Effector memory CD4-positive, alpha-beta T cell (primary cell): ENCODE results near the gene CD200.

Source experiments
- DNase-seq, 3 donors: peaks; one replicate each; pipeline ENCODE4 v3.0.0-alpha.2; 2020
- H3K27ac ChIP-seq: 2 replicates; pipeline ENCODE4 v1.7.0; 2013; ENCODE audit warnings: mild to moderate bottlenecking, low read length, moderate library complexity; ENCODE audit not compliant: insufficient read depth, poor library complexity, severe bottlenecking
- H3K27me3 ChIP-seq: replicated peaks from 2 replicates; pipeline ENCODE4 v1.7.0; 2013; ENCODE audit warnings: mild to moderate bottlenecking, low read length; ENCODE audit not compliant: insufficient read depth, control insufficient read depth, poor library complexity, severe bottlenecking
- H3K36me3 ChIP-seq: 2 replicates; pipeline ENCODE4 v1.7.0; 2013; ENCODE audit warnings: mild to moderate bottlenecking, low read length, moderate library complexity; ENCODE audit not compliant: control insufficient read depth, insufficient read depth
- H3K4me1 ChIP-seq: 2 replicates; pipeline ENCODE4 v1.7.0; 2013; ENCODE audit warnings: low read length, mild to moderate bottlenecking; ENCODE audit not compliant: control insufficient read depth, insufficient read depth, poor library complexity, severe bottlenecking
- H3K4me3 ChIP-seq: 2 replicates; pipeline ENCODE4 v1.7.0; 2013; ENCODE audit warnings: low read length, low read depth, mild to moderate bottlenecking; ENCODE audit not compliant: insufficient read depth, poor library complexity, severe bottlenecking
- H3K9me3 ChIP-seq: 2 replicates; pipeline ENCODE4 v1.7.0; 2013; ENCODE audit warnings: mild to moderate bottlenecking, low read length, moderate library complexity; ENCODE audit not compliant: control insufficient read depth

The CD200 gene

GRCh38 chr3:112346491-112347122 is 13.7 kb downstream of the CD200 start:
- H3K27me3 ChIP-seq = no peaks in the 10 kb centered on the region
- DNase-seq = no peak
- H3K27ac ChIP-seq = no peak overlapping the region
- no peaks in the 10 kb centered on the region for H3K9me3 ChIP-seq
- H3K36me3 ChIP-seq = no peaks in the 10 kb centered on the region
- H3K4me3 ChIP-seq = no peak overlapping the region
- H3K4me1 ChIP-seq = no peaks in the 10 kb centered on the region

- no peaks in the 10 kb centered on the region for H3K4me1 ChIP-seq
- DNase-seq = no peak
These were observed 16.0 kb downstream of the CD200 start for GRCh38 chr3:112348943-112349342.

DNA sequence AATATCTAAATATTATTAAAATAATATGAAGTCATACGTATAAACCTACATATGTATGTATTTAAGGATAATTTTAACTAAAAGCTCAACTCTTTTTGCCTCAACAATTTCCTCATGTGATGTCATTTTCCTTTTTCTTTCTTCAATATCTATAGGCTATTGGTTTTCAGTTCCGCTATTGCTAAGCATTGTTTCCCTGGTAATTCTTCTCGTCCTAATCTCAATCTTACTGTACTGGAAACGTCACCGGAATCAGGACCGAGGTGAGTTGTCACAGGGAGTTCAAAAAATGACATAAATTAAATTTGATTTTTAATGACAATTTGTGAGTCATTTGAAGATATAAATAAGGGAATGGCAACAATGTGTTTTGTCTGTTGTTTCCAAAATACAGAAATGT is 16.6 kb downstream of the CD200 start:
- Histone ChIP-seq H3K4me3 (no peak overlapping the region), H3K4me1 (no peaks in the 10 kb centered on the region), H3K36me3 (no peaks in the 10 kb centered on the region), H3K27me3 (no peaks in the 10 kb centered on the region), H3K9me3 (no peaks in the 10 kb centered on the region), H3K27ac (no peak overlapping the region)
- no peak for DNase-seq

More at GRCh38 chr3:112348943-112349342, 16.0 kb downstream of the CD200 start:
- Histone ChIP-seq H3K27ac (no peak overlapping the region), H3K36me3 (no peaks in the 10 kb centered on the region), H3K4me3 (no peak overlapping the region), H3K27me3 (no peaks in the 10 kb centered on the region), H3K9me3 (no peaks in the 10 kb centered on the region)

GRCh38 chr3:112350018-112350810 is 17.3 kb downstream of the CD200 start:
- DNase-seq = no peak
- H3K36me3 ChIP-seq = no peaks in the 10 kb centered on the region
- H3K27ac ChIP-seq = no peak overlapping the region

DNA sequence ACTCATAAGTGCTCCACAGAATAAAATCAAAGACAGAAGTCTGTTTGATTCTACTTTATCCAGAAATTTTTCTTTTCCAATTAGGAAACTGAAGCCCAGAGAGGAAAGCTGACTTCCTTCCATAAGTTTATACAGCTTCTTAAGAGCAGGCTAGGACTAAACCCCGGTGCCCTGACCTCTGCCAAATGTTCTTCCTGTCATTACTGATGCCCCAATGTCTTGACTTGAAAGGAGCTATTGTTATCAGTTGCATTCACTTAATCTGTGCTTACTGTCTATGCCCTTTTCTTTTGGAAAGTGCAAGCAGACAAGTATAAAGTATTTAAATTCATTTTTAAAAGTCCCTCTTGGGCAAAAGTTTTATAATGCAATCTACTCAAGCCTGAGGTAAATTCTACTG is 18.1 kb downstream of the CD200 start:
- Histone ChIP-seq H3K27ac (no peak overlapping the region), H3K9me3 (no peaks in the 10 kb centered on the region), H3K27me3 (no peaks in the 10 kb centered on the region), H3K36me3 (no peaks in the 10 kb centered on the region), H3K4me3 (no peak overlapping the region), H3K4me1 (no peaks in the 10 kb centered on the region)
- no peak for DNase-seq

More at GRCh38 chr3:112350018-112350810, 17.3 kb downstream of the CD200 start:
- Histone ChIP-seq H3K9me3 (no peaks in the 10 kb centered on the region), H3K4me3 (no peak overlapping the region), H3K27me3 (no peaks in the 10 kb centered on the region), H3K4me1 (no peaks in the 10 kb centered on the region)

GRCh38 chr3:112351823-112352222 is 18.9 kb downstream of the CD200 start:
- no peaks in the 10 kb centered on the region for H3K4me1 ChIP-seq
- H3K27me3 ChIP-seq = no peaks in the 10 kb centered on the region
- no peak overlapping the region for H3K27ac ChIP-seq
- no peak overlapping the region for H3K4me3 ChIP-seq
- DNase-seq = no peak
- H3K9me3 ChIP-seq = no peaks in the 10 kb centered on the region
- no peaks in the 10 kb centered on the region for H3K36me3 ChIP-seq

DNA sequence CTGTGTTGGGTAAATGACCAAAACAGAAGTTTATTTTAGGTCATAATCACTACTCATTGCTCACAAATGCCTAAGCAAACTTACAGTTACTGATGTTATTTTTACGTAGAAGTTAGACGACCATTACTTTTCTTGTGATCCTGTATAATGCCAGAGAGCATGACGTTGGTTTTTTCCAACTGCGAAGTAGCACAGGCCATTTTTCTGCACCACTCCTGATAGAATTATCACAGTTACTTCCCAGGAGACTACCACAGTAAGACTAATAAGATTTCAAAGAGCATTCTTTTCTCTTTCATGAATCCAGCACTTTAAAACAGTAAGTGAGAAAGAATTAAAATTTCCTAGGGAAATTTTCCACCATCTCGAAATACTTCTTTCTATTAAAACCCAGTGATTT is 19.8 kb downstream of the CD200 start:
- Histone ChIP-seq H3K9me3 (no peaks in the 10 kb centered on the region), H3K36me3 (no peaks in the 10 kb centered on the region), H3K4me1 (no peaks in the 10 kb centered on the region), H3K27me3 (no peaks in the 10 kb centered on the region), H3K4me3 (no peak overlapping the region), H3K27ac (no peak overlapping the region)
- no peak for DNase-seq

DNA sequence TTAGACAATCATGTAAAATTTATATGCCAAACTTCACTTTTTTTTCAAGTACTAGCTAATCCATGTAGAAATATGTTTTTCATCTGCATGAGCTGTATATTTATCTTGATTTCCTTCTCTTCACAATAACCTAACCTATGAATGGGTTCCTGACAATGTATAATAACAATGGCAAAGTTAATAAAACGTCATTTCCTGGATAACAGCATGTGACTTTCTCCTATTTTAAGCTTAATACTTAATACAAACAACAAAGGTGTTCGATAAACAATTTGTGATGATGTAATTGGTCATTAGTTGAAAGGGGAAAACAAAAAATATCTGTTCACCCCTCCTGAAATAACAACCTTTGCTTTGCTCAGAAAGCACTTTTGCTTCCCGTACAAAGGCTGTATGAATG is 20.4 kb downstream of the CD200 start:
- no peak for DNase-seq
- Histone ChIP-seq H3K4me1 (peaks cover 6% of the 10 kb centered on the region), H3K27ac (no peak overlapping the region), H3K4me3 (no peak overlapping the region), H3K36me3 (no peaks in the 10 kb centered on the region), H3K9me3 (no peaks in the 10 kb centered on the region), H3K27me3 (no peaks in the 10 kb centered on the region)

GRCh38 chr3:112354642-112355306 is 21.8 kb downstream of the CD200 start:
- H3K27ac ChIP-seq = no peak overlapping the region

DNA sequence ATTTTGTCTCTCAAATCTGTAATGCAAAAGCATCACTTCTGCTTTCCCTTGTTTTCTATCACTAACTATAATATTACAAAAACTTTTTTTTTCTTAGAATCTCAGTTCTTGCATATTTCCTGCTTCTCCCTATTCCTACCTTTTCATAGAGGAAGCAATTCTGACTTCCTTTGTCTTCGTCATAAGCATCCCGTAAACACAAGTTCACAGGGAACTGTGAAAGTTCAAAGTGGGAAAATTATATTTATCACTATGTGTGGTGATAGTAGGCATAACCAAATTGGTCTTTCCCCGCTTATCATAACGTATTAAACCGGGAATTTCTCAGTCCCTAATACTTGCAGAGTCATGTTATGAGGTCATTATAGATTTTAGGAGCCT is 22.3 kb downstream of the CD200 start:
- no peaks in the 10 kb centered on the region for H3K9me3 ChIP-seq
- no peak overlapping the region for H3K4me3 ChIP-seq
- no peak for DNase-seq
- H3K27ac ChIP-seq = no peak overlapping the region
- H3K36me3 ChIP-seq = no peaks in the 10 kb centered on the region
- no peaks in the 10 kb centered on the region for H3K27me3 ChIP-seq
- H3K4me1 ChIP-seq = peaks cover 6% of the 10 kb centered on the region

More at GRCh38 chr3:112354642-112355306, 21.8 kb downstream of the CD200 start:
- no peaks in the 10 kb centered on the region for H3K36me3 ChIP-seq
- H3K9me3 ChIP-seq = no peaks in the 10 kb centered on the region
- H3K4me3 ChIP-seq = no peak overlapping the region
- DNase-seq = no peak
- H3K4me1 ChIP-seq = peaks cover 6% of the 10 kb centered on the region
- no peaks in the 10 kb centered on the region for H3K27me3 ChIP-seq
